ENCODE results near the gene LPAR5.
A peak's percentile ranks its signal among the peaks of the same experiment; 100 is the strongest.

LPAR5 gene

DNA sequence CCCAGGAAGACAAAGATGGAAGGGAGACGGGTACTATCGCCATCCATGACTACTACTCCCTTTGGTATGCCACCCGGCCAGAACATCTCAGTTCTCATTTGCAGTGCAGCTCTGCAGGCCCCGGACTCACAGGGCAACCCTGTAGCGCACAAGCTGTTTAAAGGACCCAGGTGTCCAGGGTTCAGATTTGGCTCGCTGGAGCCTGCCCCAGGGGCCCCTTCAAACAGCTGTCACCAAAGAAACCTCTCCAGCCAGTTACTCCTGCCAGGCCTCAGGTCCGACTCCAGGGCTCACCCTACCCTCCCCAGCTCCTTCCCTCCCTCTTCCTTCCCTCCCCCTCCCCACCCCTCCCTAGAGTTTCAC is 23.1 kb downstream of the LPAR5 start:
- Histone ChIP-seq H3K27ac (ENCODE audit: low read length, poor library complexity, severe bottlenecking) (peak overlapping the region; percentile 99), H3K4ac (ENCODE audit: low read depth in 1 of 2, low read length in 2 of 2) (peak overlapping the region; percentile 77 to 86), H2AK5ac (ENCODE audit: low read length, severe bottlenecking) (peak overlapping the region; percentile 94), H3K14ac (ENCODE audit: low read length in 2 of 2) (no peak overlapping the region), H4K8ac (ENCODE audit: low read length) (peak overlapping the region; percentile 100), H3K18ac (ENCODE audit: low read depth in 1 of 2, low read length in 2 of 2) (peak overlapping the region; percentile 94 to 97), H2BK12ac (ENCODE audit: low read length in 2 of 2) (peak overlapping the region; percentile 46 to 97), H3K9me3 (ENCODE audit: control insufficient read depth, low read length) (no peaks in the 10 kb centered on the region), H3K79me1 (replicated peaks; ENCODE audit: low read length, poor library complexity, severe bottlenecking) (no peaks in the 10 kb centered on the region), H4K91ac (ENCODE audit: low read length) (peak overlapping the region; percentile 96), H3K27me3 (ENCODE audit: control insufficient read depth in 1 of 2, insufficient read depth in 1 of 2, low read length in 2 of 2) (no peaks in the 10 kb centered on the region), H3K23ac (ENCODE audit: low read length in 2 of 2) (no peak overlapping the region), H2AFZ (ENCODE audit: low read depth, low read length) (no peak overlapping the region), H3K4me1 (ENCODE audit: control insufficient read depth, insufficient read depth, low read depth, low read length) (peaks cover 21% of the 10 kb centered on the region), H3K4me3 (ENCODE audit: insufficient read depth in 1 of 2, low read depth in 1 of 2, low read length in 2 of 2) (peak overlapping the region; percentile 27 to 70), H2BK5ac (ENCODE audit: low read depth, low read length, poor library complexity, severe bottlenecking) (peak overlapping the region; percentile 86), H3K9ac (ENCODE audit: low read length) (peak overlapping the region; percentile 87), H2BK120ac (ENCODE audit: low read depth, low read length) (peak overlapping the region; percentile 100), H3K4me2 (ENCODE audit: low read length, poor library complexity, severe bottlenecking) (peak overlapping the region; percentile 54), H2BK15ac (ENCODE audit: low read depth, poor library complexity, severe bottlenecking) (peak overlapping the region; percentile 65), H3K36me3 (ENCODE audit: control insufficient read depth in 1 of 2, insufficient read depth in 2 of 2, low read depth in 1 of 2, low read length in 2 of 2) (no peaks in the 10 kb centered on the region)
- 57% methylated on average over 7 of the region's 7 CpGs for WGBS
- DNase-seq, result no peak

DNA sequence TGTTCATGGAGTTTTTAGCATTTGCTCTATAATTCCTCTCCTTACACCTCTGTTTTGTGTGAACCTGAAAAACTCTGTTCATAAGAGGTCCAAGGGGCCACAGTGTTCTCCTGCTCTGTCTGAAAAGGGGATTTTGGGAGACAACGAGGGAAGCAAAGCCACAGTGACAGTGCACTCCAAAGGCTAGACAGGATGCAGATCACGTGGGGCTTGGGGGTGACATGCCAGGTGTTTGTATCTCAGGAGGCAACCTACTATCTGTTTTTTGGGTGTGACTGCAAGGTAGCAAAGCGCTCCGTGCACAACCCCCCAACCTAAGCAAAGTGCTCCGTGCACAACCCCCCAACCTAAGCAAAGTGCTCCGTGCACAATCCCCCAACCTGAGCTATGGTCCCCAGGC is 23.5 kb downstream of the LPAR5 start:
- DNase-seq, result no peak
- 87% methylated on average over 6 of the region's 6 CpGs for WGBS

DNA sequence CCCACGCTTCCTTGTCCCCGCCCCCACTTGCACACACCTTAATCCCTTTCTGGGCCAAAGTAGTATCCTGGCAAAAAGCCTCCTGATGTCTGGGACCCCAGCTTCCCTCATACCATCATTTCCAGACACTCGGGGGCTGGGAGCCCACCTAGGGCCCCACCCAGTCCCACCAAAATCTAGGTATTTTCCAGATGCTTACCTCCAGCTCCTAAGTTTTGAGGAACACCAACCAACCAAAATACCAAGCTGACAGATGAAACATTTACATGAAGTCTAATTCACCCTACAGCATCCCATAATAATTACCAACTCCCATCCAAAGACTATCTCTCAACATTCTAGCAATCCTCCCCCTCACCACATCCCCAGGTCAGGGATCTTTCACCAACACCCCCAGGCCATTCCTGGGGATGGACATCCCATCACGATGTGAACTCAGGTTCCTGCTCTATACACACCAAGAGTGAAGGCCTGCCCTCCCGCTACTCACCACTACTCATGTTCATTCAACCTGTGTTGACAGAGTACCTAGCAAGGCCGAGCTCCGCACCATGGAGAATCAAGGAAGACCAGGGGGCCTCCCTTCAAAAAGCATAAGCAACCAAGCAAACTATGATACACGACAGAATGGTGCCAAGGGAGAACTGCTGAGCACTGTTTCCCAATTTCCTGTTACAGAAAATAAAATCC is 27.0 kb downstream of the LPAR5 start:
- Histone ChIP-seq H3K27me3 (ENCODE audit: control insufficient read depth in 1 of 2, insufficient read depth in 1 of 2, low read length in 2 of 2) (no peaks in the 10 kb centered on the region), H2BK120ac (ENCODE audit: low read depth, low read length) (peak overlapping the region; percentile 30), H2AFZ (ENCODE audit: low read depth, low read length) (no peak overlapping the region), H3K9ac (ENCODE audit: low read length) (no peak overlapping the region), H3K23ac (ENCODE audit: low read length in 2 of 2) (no peak overlapping the region), H3K27ac (ENCODE audit: low read length, poor library complexity, severe bottlenecking) (peak overlapping the region; percentile 31), H4K8ac (ENCODE audit: low read length) (peak overlapping the region; percentile 36), H3K36me3 (ENCODE audit: control insufficient read depth in 1 of 2, insufficient read depth in 2 of 2, low read depth in 1 of 2, low read length in 2 of 2) (peaks cover 8 to 9% of the 10 kb centered on the region in 2 experiments), H2BK5ac (ENCODE audit: low read depth, low read length, poor library complexity, severe bottlenecking) (no peak overlapping the region), H3K18ac (ENCODE audit: low read depth in 1 of 2, low read length in 2 of 2) (peak overlapping the region; percentile 8 to 28), H3K9me3 (ENCODE audit: control insufficient read depth, low read length) (no peaks in the 10 kb centered on the region), H3K79me1 (replicated peaks; ENCODE audit: low read length, poor library complexity, severe bottlenecking) (no peaks in the 10 kb centered on the region), H2BK15ac (ENCODE audit: low read depth, poor library complexity, severe bottlenecking) (no peak overlapping the region), H3K14ac (ENCODE audit: low read length in 2 of 2) (no peak overlapping the region), H3K4me2 (ENCODE audit: low read length, poor library complexity, severe bottlenecking) (no peak overlapping the region), H3K4me3 (ENCODE audit: insufficient read depth in 1 of 2, low read depth in 1 of 2, low read length in 2 of 2) (no peak overlapping the region), H2AK5ac (ENCODE audit: low read length, severe bottlenecking) (peak overlapping the region; percentile 55), H2BK12ac (ENCODE audit: low read length in 2 of 2) (peak overlapping the region; percentile 29 to 41), H3K4ac (ENCODE audit: low read depth in 1 of 2, low read length in 2 of 2) (peak overlapping the region; percentile 24 to 63), H4K91ac (ENCODE audit: low read length) (peak overlapping the region; percentile 30), H3K4me1 (ENCODE audit: control insufficient read depth, insufficient read depth, low read depth, low read length) (peaks cover 25% of the 10 kb centered on the region)
- WGBS, result 79% methylated on average over 8 of the region's 8 CpGs
- no peak for DNase-seq

More for the DNA sequence above, 23.5 kb downstream of the LPAR5 start:
- peak overlapping the region; percentile 46 to 97 for H2BK12ac ChIP-seq (ENCODE audit: low read length in 2 of 2)
- H2BK15ac ChIP-seq (ENCODE audit: low read depth, poor library complexity, severe bottlenecking), result peak overlapping the region; percentile 48
- peak overlapping the region; percentile 100 for H4K8ac ChIP-seq (ENCODE audit: low read length)
- peak overlapping the region; percentile 77 to 86 for H3K4ac ChIP-seq (ENCODE audit: low read depth in 1 of 2, low read length in 2 of 2)
- no peak overlapping the region for H3K23ac ChIP-seq (ENCODE audit: low read length in 2 of 2)
- H3K14ac ChIP-seq (ENCODE audit: low read length in 2 of 2), result no peak overlapping the region
- H3K27ac ChIP-seq (ENCODE audit: low read length, poor library complexity, severe bottlenecking), result peak overlapping the region; percentile 99
- peak overlapping the region; percentile 100 for H2BK120ac ChIP-seq (ENCODE audit: low read depth, low read length)
- H3K36me3 ChIP-seq (ENCODE audit: control insufficient read depth in 1 of 2, insufficient read depth in 2 of 2, low read depth in 1 of 2, low read length in 2 of 2), result no peaks in the 10 kb centered on the region
- peaks cover 21% of the 10 kb centered on the region for H3K4me1 ChIP-seq (ENCODE audit: control insufficient read depth, insufficient read depth, low read depth, low read length)
- no peak overlapping the region for H3K4me2 ChIP-seq (ENCODE audit: low read length, poor library complexity, severe bottlenecking)
- peak overlapping the region; percentile 94 to 97 for H3K18ac ChIP-seq (ENCODE audit: low read depth in 1 of 2, low read length in 2 of 2)
- H2AFZ ChIP-seq (ENCODE audit: low read depth, low read length), result no peak overlapping the region
- H2BK5ac ChIP-seq (ENCODE audit: low read depth, low read length, poor library complexity, severe bottlenecking), result no peak overlapping the region
- H3K79me1 ChIP-seq (replicated peaks; ENCODE audit: low read length, poor library complexity, severe bottlenecking), result no peaks in the 10 kb centered on the region
- H3K9me3 ChIP-seq (ENCODE audit: control insufficient read depth, low read length), result no peaks in the 10 kb centered on the region
- peak overlapping the region; percentile 87 for H3K9ac ChIP-seq (ENCODE audit: low read length)
- no peak overlapping the region for H3K4me3 ChIP-seq (ENCODE audit: insufficient read depth in 1 of 2, low read depth in 1 of 2, low read length in 2 of 2)
- no peaks in the 10 kb centered on the region for H3K27me3 ChIP-seq (ENCODE audit: control insufficient read depth in 1 of 2, insufficient read depth in 1 of 2, low read length in 2 of 2)
- H2AK5ac ChIP-seq (ENCODE audit: low read length, severe bottlenecking), result peak overlapping the region; percentile 94
- peak overlapping the region; percentile 96 for H4K91ac ChIP-seq (ENCODE audit: low read length)

DNA sequence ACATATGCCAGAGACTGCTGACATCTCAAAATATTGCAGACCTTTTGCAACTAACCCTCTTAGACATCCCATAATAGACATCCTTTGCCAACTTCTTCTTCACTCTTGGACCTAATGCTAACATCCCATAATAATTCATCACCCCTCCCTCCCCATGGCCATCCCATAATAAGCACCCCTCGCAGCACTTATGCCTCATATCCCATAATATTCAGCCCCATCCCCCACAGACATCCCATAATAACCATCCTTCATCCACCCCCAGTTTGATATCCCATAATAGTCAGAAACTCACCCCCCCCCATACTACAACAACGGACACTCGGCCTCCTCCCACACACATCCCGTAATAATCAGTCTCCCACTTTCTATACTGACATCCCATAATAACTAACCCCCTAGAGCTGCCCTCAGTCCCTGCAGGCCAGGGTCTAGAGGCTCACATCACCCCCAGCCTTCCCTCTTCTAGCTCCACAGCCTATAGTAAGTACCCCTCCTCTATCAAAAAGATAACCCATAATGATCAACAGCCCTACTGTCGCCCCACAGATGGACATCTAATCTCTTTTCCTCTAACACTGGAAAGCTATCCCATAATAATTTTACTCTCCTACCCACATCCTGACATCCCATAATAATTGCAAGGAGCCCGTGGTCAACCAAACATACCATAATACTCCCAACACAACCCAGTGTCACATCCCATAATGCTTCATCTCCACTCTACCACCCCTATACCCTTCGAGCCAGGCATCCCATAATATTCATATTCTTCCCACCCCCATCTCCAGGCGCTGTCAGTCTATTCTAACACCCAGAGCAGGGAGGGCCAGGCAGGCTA is 27.8 kb downstream of the LPAR5 start:
- H3K14ac ChIP-seq (ENCODE audit: low read length in 2 of 2), result no peak overlapping the region
- H2AK5ac ChIP-seq (ENCODE audit: low read length, severe bottlenecking), result peak overlapping the region; percentile 68
- WGBS, result 49% methylated on average over 8 of the region's 8 CpGs
- no peak overlapping the region for H4K8ac ChIP-seq (ENCODE audit: low read length)
- DNase-seq, result peak; percentile 52
- no peak overlapping the region for H3K23ac ChIP-seq (ENCODE audit: low read length in 2 of 2)
- no peak overlapping the region for H4K91ac ChIP-seq (ENCODE audit: low read length)
- H3K18ac ChIP-seq (ENCODE audit: low read depth in 1 of 2, low read length in 2 of 2), result no peak overlapping the region
- H3K27me3 ChIP-seq (ENCODE audit: control insufficient read depth in 1 of 2, insufficient read depth in 1 of 2, low read length in 2 of 2), result no peaks in the 10 kb centered on the region
- H2AFZ ChIP-seq (ENCODE audit: low read depth, low read length), result no peak overlapping the region
- H2BK5ac ChIP-seq (ENCODE audit: low read depth, low read length, poor library complexity, severe bottlenecking), result no peak overlapping the region
- H3K4me3 ChIP-seq (ENCODE audit: insufficient read depth in 1 of 2, low read depth in 1 of 2, low read length in 2 of 2), result no peak overlapping the region
- no peaks in the 10 kb centered on the region for H3K9me3 ChIP-seq (ENCODE audit: control insufficient read depth, low read length)
- no peak overlapping the region for H3K9ac ChIP-seq (ENCODE audit: low read length)
- peaks cover 12 to 13% of the 10 kb centered on the region in 2 experiments for H3K36me3 ChIP-seq (ENCODE audit: control insufficient read depth in 1 of 2, insufficient read depth in 2 of 2, low read depth in 1 of 2, low read length in 2 of 2)
- H3K27ac ChIP-seq (ENCODE audit: low read length, poor library complexity, severe bottlenecking), result peak overlapping the region; percentile 31
- no peaks in the 10 kb centered on the region for H3K79me1 ChIP-seq (replicated peaks; ENCODE audit: low read length, poor library complexity, severe bottlenecking)
- H3K4ac ChIP-seq (ENCODE audit: low read depth in 1 of 2, low read length in 2 of 2), result peak overlapping the region in 1 of 2 experiments; percentile 64
- H3K4me2 ChIP-seq (ENCODE audit: low read length, poor library complexity, severe bottlenecking), result no peak overlapping the region
- peaks cover 23% of the 10 kb centered on the region for H3K4me1 ChIP-seq (ENCODE audit: control insufficient read depth, insufficient read depth, low read depth, low read length)
- peak overlapping the region; percentile 55 for H2BK120ac ChIP-seq (ENCODE audit: low read depth, low read length)
- H2BK12ac ChIP-seq (ENCODE audit: low read length in 2 of 2), result peak overlapping the region in 1 of 2 experiments; percentile 38
- H2BK15ac ChIP-seq (ENCODE audit: low read depth, poor library complexity, severe bottlenecking), result no peak overlapping the region
